LNCAP (cell line): Measurements from ENCODE around the gene ST7.

Experiments
- CTCF ChIP-seq: fragments of 450-650 bp; IDR thresholded peaks from 2 replicates; pipeline ENCODE4 v1.5.1; 2017; ENCODE audit warnings: mild to moderate bottlenecking

ST7 gene

GRCh38 chr7:116940689-116941370 is 12.5 kb upstream of the ST7 start:
- TF ChIP-seq CTCF = no peak

DNA sequence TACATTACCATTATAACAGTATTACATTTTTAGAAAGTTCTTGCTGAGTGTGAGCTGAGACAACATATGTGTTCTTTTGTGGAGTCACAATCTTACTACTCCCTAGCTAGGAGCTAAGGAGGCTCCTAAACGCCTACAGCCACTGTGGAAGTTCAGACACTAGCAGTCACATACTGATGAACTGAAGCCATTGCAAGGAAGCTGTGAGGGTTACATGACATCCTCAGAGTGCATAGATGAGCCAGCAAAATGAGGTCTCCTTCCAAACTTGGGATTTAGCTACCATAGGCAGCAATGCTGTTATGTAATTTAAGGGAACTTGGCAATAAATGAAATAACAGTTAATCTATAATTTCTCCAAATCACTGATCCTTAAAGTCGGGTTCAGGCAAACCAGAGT is 10.8 kb upstream of the ST7 start:
- TF ChIP-seq CTCF = no peak

- no peak for TF ChIP-seq CTCF
Measured at GRCh38 chr7:116948934-116949333, 4.4 kb upstream of the ST7 start.

GRCh38 chr7:116949941-116950801 is 3.1 kb upstream of the ST7 start:
- TF ChIP-seq CTCF = no peak

- TF ChIP-seq CTCF = no peak
Measured at GRCh38 chr7:116950889-116951351, 2.4 kb upstream of the ST7 start.

- TF ChIP-seq CTCF = no peak
Measured at GRCh38 chr7:116951366-116952292, 1.7 kb upstream of the ST7 start.
